ENCODE data around the gene RASL12.
"Not testable (repeated sequence)": the region's sequence is repeated elsewhere in the genome, so short reads cannot be mapped to it uniquely, and the experiment has no call there.

Gene RASL12

GRCh38 chr15:65055201-65055870 lies 12.5 kb downstream of the RASL12 start:
- DNase-seq (ENCODE audit: low read depth) = no peak

GRCh38 chr15:65054333-65055200 lies 13.2 kb downstream of the RASL12 start:
- DNase-seq (ENCODE audit: low read depth) = peak; percentile 17

DNA sequence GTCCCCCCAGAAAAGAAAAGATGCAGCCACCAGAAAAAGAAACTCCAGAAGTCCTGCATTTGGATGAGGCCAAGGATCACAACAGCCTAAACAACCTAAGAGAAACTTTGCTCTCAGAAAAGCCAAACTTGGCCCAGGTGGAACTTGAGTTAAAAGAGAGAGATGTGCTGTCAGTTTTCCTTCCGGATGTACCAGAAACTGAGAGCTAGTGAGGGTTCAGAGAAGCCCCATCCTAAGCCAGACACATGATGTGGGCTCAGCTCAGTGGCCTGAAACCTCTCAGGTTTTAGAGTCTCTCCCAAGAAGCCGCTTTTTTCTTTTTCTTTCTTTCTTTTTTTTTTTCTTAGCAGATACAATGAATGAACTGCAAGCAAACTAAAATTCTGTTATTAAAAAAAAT lies 14.8 kb downstream of the RASL12 start:
- DNase-seq (ENCODE audit: low read depth) = no peak

DNA sequence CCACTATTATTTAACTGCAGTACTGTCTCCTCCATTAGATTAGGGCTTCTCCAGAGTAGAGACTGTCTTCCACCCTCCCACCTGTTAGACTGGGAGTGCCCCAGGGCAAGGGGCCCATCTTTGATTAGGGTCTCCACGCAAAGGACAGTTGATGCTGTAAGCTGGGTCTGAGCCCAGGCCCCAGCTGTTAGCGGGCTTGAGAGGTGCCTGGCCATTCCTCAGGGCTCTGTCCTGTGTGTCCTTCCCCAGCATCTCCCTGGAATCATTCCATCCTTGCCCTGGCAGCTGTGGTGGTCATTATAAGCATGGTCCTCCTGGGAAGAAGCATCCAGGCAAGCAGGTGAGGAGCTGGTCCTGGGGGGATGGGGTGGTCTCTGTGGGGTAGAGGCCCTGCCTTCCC lies 16.5 kb downstream of the RASL12 start:
- DNase-seq (ENCODE audit: low read depth) = no peak

DNA sequence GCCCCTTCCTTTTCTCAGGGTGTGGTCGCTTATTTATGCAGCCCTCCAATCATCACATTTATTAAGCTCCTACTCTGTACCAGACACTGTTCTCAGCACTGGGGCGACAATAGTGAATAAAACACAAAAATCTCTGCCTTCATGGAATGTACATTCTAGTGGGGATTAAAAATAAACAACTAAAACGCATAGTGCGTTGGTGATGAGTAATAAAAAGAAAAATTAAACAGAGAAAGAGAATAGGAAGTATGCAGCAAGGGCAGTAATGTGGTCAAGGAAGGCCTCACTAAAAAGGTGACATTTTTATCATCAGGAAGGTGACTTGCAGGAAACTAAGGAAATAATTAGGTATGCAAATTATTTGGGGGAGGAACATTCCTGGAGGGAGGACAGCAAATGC lies 17.5 kb downstream of the RASL12 start:
- DNase-seq (ENCODE audit: low read depth) = no peak

DNA sequence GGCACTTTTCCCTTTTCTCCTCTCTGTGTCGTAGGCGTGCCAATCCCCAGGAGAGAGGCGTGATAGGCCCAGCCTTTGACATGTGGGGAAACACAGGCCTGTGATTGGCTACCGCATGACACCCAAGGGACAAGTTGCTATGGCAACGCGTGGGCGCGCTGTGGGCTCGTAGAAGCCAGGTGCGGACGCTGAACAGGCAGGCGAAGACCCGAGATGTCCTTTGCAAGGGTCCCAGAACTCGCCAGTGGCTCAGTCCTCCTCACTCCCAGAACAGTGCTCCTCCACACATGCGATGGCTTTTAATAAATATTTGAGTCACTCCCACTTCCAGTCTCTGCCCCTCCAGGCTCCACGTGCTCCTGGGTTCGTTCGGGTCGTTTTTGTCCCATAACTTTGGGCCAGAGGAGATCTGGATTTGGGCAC lies 18.4 kb downstream of the RASL12 start:
- peak; percentile 80 for DNase-seq (ENCODE audit: low read depth)

GRCh38 chr15:65048241-65048640 lies 19.6 kb downstream of the RASL12 start:
- no peak for DNase-seq (ENCODE audit: low read depth)

- DNase-seq (ENCODE audit: low read depth) = no peak
These were observed 22.9 kb downstream of the RASL12 start, which contains the start of gene SLC51B for GRCh38 chr15:65044724-65045481. SLC51B (plus strand) TSS chr15:65045387; CDS start chr15:65050005, 4,618 bp downstream.

- not testable (repeated sequence) for DNase-seq (ENCODE audit: low read depth)
These were observed 23.6 kb downstream of the RASL12 start for GRCh38 chr15:65044218-65044617.

DNA sequence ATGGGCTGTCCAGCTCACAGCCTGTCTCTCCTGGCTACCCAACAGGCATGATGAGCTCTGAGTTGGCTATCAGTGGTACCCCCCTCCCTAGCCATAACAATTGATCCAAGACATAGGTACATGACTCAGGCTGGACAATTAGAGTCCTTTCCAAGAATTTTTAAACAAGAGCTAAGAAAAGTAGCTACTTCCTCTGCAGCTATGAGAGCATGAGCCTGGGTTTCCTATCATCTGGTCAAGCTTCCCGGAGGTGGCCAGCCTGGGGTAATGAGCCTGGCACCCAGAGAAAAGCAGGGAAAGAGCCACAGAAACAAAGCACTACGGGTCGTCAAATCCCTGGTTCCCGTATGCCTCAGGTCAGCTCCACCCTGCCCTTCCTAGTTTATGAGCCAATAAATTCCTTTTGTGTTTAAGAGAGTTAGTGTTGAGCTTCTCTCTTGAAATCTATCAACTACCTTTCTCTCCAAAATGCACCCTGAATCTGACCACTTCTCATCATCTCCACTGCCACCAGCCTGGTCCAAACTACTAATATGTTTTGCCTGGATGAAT lies 24.9 kb downstream of the RASL12 start:
- DNase-seq (ENCODE audit: low read depth) = no peak

GRCh38 chr15:65041787-65042186 lies 26.0 kb downstream of the RASL12 start:
- DNase-seq (ENCODE audit: low read depth) = no peak

DNA sequence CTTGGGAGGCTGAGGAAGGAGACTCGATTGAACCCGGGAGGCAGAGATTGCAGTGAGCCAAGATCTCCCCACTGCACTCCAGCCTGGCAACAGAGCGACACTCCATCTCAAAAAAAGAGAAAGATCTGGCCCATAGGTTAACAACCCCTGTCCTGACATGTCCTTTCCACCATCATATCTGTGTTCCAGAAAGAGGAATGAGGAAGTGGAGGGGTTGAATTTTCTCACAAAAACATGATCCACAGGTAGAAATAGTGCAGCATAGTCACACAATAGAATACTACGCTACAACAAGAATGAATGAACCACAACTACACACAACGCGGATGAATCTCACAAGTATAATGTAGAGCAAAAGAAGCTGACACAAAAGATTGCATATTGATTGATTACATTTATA lies 27.3 kb downstream of the RASL12 start:
- DNase-seq (ENCODE audit: low read depth) = no peak

DNA sequence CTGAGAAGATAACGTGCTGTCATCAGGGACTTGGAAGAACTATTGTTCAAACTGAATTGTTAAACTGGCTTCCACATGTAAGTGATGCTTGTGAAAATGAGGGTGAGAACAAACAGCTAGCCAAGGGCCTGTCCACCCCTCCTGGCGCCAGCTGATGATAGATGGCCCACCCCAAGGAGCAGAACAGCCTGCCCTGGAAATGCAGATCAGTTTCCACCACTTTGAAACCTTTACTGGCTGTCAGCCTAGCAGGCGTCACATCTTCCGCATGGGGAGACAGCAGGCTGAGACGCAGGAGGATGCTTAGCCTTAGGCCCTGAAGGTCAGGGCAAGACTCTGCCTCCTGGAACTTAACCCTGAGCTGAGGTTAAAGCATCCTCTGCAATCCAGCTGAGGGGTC lies 29.0 kb downstream of the RASL12 start:
- no peak for DNase-seq (ENCODE audit: low read depth)

GRCh38 chr15:65038428-65038827 lies 29.4 kb downstream of the RASL12 start:
- no peak for DNase-seq (ENCODE audit: low read depth)

- no peak for DNase-seq (ENCODE audit: low read depth)
These were observed 30.5 kb downstream of the RASL12 start for GRCh38 chr15:65037309-65037708.

DNA sequence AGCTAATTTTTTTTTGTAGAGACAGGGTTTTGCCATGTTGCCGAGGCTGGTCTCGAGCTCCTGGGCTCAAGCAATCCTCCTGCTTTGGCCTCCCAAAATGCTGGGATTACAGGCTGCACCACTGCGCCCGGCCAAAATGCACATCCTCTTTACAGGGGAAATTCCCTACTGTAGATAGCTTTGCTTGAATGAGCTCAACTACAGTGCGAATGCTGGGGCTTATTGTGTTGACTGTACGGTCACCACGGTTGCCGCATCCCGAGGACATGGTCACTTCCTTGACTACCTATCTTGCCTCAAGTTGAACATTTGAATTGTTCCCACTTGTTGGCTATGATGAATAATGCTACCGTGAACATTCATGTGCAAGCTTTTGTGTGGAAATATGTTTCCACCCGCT lies 33.1 kb downstream of the RASL12 start:
- DNase-seq (ENCODE audit: low read depth) = no peak

DNA sequence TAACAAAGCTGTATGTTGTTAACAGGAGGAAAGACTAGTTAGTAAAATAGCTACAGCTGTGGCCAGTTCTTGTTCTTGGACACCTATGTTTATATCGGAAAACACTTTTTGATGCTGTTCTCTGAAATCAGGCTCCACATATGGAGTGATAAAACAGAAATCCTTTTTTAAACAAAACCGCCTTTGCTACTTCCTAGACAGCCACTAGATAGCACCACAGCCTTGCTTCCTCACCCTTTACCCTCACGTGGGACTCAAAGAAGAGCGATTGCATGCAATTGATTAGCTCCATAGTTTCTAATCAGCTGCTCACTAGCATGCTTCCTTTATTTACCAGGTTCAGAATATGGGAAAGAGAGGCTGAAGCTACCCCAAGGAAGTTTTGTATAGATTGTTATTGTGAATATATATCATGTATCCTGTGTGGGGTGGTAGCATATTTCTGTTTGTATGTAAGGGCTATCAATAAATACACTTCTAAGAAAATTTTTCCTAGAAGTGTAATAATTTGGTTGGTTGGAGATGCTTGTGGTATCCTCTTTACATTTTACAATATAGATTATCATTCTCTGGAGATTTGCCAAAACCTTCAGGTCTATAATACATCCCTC lies 34.0 kb downstream of the RASL12 start:
- DNase-seq (ENCODE audit: low read depth) = no peak

DNA sequence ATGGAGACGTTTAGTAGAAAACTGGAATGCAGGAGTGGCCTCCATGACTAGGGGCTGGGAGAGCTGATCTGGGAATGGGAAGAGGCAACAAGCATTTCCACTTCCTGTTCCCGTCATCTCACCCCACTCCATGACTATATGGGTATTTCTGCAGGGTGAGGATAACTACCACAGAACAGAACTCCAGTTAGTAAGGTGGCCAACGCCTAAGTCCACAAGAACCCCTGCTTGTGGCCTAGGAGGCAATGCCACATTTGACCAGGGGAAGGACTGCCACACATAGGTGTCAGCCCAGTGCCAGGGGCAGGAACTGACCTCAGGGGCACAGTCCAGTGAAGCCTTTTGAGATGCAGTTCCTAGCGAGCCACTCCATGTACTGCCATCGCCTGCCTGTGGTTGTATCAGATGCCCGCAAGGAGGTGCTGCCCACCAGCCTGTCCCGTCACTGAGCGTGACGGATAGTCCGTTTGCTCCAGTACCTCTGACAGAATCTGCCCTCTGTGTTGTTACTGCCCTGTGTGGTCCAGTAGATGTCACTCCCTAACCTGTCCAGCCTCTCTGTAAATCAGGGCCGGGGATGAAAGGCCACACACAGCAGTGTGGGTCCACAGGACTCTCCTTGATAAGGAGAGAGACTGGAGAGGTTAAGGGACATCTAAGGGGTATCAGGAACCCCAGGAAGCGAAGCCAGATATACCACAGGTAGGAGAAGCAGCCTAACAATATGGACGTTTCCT lies 34.8 kb downstream of the RASL12 start:
- peak; percentile 17 for DNase-seq (ENCODE audit: low read depth)

DNA sequence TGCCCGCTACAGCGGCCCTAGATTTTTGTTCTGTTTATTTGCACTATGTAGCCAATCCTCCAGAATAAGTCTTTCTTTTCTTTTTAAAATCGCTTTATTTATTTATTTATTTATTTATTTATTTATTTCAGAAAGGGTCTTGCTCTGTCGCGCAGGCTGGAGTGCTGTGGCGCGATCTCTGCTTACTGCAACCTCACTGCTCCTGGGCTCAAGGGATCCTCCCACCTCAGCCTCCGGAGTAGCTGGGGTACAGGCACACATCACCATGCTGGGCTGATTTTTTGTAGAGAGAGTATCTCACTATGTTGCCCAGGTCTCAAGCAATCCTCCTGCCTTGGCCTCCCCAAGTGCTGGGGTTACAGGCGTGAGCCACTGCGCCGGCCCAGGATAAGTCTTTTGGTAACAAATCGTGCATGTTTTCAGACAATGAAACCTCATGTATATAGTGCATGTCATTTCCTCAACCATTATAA lies 38.0 kb downstream of the RASL12 start:
- no peak for DNase-seq (ENCODE audit: low read depth)

DNA sequence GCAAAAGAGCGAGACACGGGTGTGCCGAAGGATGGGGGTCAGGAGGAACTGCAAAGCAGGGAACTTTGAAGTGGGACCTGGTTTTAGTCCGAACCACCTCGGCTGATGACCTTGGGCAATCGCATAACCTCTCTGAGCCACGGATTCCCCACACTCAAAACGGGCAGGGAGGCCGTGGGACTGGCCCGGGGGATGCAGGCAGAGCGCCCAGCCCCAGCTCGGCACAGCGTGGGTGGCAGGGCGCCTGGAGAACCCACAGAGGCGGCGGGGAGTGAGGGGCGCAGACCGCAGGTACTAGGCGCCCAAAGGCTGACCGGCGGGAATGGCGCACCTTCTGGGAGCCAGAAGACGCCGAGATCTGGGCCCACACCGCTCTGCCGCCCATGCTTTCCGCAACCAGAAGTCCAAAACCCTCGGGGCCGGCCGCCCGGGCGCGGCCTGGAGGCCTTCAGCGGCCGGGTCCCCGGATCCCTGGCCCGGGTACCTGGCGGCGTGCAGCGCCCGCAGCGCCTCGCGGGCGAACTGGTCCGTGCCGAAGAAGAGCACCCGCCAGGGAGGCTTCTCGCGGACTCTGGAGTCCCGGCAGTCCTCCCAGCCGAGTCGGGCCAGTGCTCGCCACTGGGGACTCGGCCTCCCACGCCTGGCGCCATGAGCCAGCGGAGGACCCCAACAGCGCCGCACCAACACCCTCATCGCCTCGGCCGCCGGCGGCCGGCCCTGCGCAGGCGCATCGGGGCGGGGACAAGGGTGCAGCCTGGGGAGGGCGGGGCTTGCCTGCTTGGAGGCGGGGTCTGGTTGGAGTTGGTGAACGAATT lies 38.7 kb downstream of the RASL12 start, which contains the start of gene MTFMT:
TSS of gene MTFMT (minus strand) at position 719 of the 815 bp plus-strand sequence. CDS start at position 693, 26 bp downstream.
- DNase-seq (ENCODE audit: low read depth) = peak; percentile 91
